Jurkat, Clone E6-1 (cell line): ENCODE results near the gene CACNA1C.

Experiments
- DNase-seq: peaks from one replicate; pipeline ENCODE4 v3.0.0-alpha.2; 2011; ENCODE audit warnings: low read depth, low spot score
- H3K4me3 ChIP-seq: 2 replicates; pipeline ENCODE4 v1.5.1; 2011; ENCODE audit warnings: mild to moderate bottlenecking, low read length, control low read depth, moderate library complexity

CACNA1C gene

GRCh38 chr12:2378835-2379330 lies 326.1 kb downstream of the CACNA1C start:
- DNase-seq, result no peak
- H3K4me3 ChIP-seq, result no peak overlapping the region

DNA sequence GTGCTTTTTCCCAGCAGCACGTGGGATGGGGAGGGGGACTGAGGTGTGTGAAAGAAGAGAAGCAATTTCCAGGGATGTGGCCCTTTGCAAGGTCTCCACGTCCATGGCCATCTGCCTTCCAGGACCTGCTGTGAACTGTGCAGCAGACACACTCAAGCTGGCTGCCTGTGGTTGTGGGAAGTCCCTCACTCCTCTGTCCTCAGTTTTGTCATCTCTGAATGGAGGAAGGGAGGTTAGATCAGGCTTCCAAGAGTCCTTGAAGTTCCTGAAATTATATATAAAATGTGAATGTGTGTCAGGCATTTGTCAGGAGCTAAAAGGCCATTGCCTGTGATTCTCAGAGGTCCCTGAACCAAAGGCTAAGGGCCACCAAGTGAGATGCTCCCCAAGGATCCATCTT lies 328.2 kb downstream of the CACNA1C start:
- no peak for DNase-seq
- no peak overlapping the region for H3K4me3 ChIP-seq

DNA sequence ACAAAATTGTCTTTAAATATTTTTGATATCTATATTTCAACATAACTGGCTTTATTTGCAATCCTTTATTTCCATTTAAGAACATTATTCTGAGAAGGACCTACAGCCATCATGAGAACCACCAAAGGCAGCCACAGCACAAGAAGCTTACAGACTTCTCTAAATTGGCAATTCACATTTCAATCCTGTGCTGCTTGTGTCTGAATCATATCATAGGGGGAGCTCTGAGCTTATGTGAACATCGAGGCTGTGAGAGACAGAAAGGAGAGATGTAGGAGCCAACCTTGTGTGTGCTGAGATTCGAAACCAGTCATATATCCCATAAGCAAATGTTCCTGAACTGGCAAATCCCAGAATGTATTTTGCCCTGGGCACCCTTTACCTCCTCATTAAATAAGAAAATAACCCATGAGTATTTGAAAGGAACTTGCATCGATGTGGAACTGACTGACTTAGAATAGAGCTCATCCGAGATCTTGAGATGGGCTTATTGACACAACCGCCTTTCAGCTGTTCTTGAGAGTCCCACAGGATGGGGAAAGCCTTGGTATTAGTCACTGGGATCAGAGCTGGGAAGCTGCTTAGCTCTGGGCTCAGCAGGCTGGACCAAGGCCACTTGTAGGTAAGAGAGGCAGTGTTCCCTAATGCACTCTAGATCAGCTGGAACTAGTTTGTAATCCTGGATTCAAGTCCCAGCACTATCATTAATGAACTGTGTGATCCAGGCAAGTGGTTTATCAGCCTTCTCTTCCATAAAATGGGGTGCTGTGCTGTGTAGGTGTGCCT lies 329.8 kb downstream of the CACNA1C start:
- DNase-seq, result no peak
- H3K4me3 ChIP-seq, result no peak overlapping the region

GRCh38 chr12:2383325-2384028 lies 330.7 kb downstream of the CACNA1C start:
- DNase-seq, result no peak
- no peak overlapping the region for H3K4me3 ChIP-seq

DNA sequence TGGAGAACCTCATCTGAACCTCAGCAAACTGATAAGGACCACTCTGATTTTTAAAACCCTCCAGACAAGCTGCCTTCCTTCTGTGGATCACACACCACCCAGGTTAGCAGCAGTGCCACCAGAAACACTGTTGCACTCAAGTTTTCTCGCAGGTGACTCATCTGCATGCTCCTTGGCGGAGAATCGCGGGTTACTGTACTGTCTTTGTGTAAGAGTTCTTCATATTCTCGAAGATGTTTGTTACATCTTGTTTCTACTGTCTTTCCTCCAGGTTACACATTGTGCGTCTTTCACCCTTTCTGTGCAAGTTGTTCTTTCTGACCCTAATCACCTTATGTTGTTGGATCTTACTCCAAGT lies 331.2 kb downstream of the CACNA1C start:
- no peak for DNase-seq
- no peak overlapping the region for H3K4me3 ChIP-seq

DNA sequence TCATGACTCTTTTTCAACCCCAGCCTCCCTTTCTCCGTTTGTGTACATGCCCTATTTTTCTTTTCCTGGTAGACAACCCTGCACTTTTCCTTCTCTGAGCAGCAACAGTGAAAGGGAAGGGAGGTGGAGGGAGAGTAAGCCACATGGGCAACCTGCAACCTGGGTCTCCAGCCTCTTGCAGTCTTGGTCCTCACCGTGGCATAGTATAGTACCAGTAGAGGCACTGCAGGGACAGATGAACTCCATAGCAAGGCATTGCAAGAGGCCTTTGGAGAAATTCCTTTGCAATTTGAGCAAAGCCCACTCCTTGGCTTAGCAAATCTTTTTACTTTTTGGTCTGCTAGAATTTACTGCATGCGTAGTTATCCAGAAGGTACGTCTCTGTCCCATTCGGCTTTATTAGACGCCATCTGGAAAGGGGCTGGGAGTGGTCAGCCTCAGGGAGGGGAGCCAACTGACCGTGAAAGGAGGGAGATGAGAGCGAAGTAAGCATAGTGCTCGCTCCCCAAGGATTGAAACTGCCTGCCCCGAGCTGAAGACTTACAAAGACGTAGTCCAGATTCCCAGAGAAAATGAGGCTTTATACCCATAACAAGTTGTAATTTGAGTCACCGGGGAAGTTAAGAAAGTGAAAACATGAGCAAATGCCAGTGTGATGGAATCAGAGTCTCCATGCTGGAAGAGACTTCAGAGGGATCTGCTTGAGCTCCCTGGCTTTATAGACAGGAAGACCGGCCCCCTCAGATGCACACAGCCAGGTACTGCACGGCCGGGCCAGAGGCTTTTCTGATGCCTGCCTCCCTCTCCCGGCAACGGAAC lies 332.0 kb downstream of the CACNA1C start:
- no peak overlapping the region for H3K4me3 ChIP-seq
- DNase-seq, result no peak

DNA sequence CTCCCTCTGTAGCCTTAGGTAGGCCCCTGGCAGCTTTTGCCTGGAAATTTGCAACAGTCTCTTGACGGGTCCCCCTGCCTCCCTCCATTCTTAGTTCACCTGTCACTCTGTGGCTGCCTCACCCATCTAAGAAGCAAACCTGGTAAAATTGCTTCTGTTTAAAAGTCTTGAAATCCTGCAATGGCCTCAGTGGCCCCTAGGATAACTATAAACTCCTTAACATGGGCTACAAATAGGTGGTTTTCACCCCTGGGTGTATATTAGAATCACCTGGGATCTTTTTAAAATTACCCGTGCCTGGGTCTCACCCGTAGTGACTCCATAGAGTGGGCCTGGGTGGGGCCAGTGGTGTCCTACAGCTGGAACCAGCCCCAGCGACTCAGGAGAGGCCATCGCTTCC lies 332.7 kb downstream of the CACNA1C start:
- DNase-seq, result no peak
- no peak overlapping the region for H3K4me3 ChIP-seq

GRCh38 chr12:2386566-2386965 lies 333.8 kb downstream of the CACNA1C start:
- H3K4me3 ChIP-seq, result no peak overlapping the region
- no peak for DNase-seq

DNA sequence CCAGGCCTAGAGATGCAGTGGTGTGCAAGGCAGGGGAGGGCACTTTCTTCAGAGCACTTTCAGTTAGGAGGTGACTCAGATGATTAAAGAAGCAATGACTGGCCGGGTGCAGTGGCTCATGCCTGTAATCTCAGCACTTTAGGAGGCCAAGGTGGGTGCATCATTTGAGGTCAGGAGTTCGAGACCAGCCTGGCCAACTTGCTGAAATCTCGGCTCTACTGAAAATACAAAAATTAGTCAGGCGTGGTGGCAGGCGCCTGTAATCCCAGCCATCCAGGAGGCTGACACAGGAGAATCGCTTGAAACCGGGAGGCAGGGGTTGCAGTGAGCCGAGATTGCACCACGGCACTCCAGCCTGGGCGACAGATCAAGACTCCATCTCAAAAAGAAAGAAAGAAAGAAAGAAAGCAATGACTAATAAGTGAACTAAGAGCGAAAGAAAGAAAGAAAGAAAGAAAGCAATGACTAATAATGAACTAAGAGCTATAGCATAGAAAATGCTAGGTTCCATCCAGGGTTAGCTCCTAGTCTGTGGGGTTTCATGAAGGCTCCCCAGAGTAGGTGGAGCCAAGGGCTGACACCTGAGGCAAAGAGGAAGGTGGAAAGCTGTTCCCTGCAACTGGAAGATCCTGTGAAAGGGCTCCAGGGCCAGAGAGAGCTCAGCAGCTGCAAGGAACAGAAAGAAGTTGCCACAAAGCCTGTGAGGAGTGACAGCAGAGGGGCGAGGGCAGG lies 334.5 kb downstream of the CACNA1C start:
- no peak for DNase-seq
- no peak overlapping the region for H3K4me3 ChIP-seq

DNA sequence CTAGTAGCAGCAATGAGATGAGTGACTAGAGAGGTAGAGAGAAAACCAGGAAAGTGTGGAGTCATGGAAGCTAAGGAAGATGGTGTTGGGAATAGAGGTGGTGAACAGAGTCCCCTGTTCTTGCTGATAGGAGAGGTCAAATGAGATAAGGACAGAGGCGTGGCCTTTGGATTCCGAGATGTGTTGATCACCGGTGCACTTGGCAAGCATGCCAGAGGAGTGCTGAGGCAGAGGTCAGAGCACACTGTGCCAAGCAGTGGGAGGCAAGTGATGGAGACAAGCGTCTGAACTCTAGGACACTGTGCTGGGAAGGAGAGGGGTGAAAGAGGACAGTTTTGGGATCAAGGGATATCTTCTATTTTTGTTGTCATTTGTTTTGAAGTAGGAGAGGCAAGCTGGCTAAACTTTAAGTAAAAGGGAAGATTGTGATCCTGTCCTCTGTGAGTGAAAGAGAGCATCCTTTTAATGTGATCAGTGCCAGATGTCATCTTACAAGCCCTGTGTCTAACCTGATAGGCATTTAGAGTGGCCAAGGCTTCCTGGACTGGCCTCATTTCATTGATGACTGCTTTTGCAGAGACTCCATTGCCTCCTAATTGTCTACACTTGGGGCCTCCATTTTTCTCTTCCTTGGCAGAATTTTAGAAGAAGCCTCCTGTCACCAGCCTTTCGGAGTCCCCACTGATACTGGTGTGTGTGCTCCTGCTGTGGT lies 336.4 kb downstream of the CACNA1C start:
- no peak overlapping the region for H3K4me3 ChIP-seq
- no peak for DNase-seq

DNA sequence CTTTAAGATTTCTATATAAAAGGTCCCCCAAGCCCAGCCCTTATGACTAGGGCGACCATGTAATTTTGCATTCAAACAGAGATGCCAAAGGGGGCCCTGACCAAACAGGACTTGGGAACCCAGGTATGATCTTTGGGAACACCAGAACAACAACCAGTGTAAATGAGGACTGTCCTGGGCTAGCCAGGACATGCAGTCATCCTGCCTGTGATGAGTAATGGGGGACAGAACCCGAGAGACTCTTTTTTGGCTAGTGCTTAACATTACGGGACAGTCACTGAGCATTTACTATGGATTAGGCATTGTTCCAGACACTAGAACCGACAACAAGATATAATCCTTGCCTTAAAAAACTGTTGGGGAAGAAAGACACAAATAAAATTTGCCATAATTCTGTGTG lies 337.3 kb downstream of the CACNA1C start:
- no peak for DNase-seq
- H3K4me3 ChIP-seq, result no peak overlapping the region

DNA sequence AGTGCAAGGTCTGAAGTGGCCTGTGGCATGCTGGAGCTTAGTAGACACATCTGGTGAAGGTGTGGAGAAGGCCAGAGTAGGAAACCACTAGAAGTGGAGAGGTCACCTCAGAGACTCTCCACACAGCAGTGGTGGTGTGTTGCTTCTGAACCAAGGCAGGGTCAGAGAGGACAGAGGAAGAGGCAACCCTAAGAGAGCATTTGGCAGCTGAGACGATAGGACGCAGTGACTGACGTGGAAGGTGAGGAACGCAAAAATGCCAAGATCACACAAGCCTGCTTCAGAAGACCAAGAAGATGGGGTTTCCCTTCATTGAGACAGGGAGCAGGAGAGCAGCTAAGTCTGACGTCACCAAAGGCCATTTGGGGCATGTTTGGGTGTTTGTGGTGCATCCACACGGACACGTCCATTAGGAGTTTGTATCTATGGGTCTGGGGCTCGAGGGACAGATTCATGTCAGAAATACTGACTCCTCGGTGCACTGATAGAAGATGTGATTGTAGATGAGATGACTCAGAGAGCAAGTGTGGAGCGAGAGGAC lies 338.1 kb downstream of the CACNA1C start:
- no peak overlapping the region for H3K4me3 ChIP-seq
- DNase-seq, result no peak

DNA sequence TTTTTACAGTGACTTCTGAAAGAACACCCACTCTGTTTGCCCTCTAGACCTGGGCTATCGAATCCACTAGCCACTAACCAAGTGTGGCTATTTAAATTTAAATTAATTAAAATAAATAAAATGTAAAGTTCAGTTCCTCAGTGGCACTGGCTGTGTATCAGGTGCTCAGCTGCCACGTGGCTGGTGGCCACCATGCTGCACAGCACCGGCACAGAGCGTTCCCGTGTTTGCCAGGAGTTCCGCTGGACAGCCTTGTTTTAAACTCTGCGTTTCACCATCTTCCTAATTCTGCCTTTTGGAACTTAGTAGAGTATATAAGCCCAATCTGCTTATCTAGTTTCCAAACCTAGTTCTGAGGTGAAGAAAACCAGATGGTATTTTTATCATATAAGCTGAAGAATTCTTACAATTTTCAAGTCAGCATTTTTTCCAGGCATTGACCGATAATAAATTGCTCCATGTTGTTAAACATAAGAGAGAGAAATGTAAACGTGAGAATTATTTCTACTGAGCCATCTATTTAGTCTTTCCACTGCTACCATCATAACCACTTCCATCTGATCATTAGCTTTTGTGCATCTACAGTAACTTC lies 339.0 kb downstream of the CACNA1C start:
- DNase-seq, result no peak
- H3K4me3 ChIP-seq, result no peak overlapping the region

DNA sequence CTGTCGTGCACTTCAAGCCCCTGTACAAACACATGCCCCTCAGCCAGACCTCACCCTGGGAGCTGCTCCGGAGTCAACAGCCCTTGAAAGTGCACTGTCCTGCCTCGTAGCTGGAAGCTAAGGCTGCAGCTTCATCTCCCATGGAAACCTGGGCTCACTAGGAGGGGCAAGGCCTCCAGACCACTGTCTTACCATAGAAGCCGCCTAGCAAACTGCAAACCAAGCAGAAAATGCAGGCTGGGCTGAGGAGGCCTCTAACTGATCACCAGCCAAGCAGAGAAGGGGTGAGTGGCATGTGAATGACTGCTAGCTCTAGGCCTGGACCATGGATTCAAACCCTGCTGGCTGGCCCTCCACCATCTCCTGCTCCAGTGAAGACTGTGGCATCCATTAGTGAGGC lies 340.2 kb downstream of the CACNA1C start:
- DNase-seq, result no peak
- H3K4me3 ChIP-seq, result no peak overlapping the region

DNA sequence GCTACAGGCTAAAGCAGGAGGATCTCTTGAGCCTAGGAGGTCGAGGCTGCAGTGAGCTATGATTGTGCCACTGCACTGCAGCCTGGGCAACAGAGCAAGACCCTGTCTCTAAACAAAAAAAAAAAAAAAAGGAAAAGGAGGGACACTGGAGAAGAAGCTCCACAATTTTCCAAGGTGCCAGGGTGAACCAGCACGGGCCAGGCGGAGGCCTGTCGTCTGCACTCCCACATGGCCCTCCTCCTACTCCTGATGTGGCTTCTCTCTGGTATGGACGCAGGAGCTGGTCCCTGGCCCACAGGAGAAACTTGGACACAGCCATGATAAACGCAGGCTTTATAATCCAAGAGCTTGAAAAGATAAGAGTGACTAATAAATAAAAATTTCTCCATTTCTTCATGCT lies 341.2 kb downstream of the CACNA1C start:
- H3K4me3 ChIP-seq, result no peak overlapping the region
- no peak for DNase-seq

GRCh38 chr12:2395354-2395977 lies 342.7 kb downstream of the CACNA1C start:
- DNase-seq, result peak; percentile 15
- no peak overlapping the region for H3K4me3 ChIP-seq

DNA sequence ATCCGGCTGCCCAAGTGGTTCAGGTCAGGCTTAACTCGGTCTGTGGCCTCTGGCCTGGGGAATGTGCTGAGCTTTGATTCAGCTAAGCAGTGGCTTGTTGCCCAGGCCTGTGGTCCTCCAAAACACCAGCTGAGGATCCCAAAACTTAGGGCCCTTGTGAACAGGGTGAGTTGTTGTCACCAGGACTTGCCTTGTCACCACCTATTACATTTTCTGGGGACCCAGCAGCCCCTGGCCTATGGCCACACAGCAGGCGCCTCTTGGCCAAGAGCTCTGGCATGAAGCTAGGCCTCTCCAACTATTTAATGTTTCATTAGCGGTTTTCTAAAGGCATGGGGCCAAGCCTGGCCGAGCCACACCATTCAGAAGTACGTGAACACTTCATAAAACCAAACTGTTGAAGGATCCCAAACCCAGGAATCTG lies 343.7 kb downstream of the CACNA1C start:
- no peak for DNase-seq
- no peak overlapping the region for H3K4me3 ChIP-seq
